Ammon's horn (tissue), 1 donor: Measurements from ENCODE around the gene P2RX4.
A peak's percentile ranks its signal among the peaks of the same experiment; 100 is the strongest.
"Not testable (repeated sequence)": the region's sequence is repeated elsewhere in the genome, so short reads cannot be mapped to it uniquely, and the experiment has no call there.

Experiments used
- DNase-seq: peaks from one replicate; pipeline ENCODE4 v3.0.0-alpha.2; 2016; ENCODE audit warnings: low spot score

Gene P2RX4

DNA sequence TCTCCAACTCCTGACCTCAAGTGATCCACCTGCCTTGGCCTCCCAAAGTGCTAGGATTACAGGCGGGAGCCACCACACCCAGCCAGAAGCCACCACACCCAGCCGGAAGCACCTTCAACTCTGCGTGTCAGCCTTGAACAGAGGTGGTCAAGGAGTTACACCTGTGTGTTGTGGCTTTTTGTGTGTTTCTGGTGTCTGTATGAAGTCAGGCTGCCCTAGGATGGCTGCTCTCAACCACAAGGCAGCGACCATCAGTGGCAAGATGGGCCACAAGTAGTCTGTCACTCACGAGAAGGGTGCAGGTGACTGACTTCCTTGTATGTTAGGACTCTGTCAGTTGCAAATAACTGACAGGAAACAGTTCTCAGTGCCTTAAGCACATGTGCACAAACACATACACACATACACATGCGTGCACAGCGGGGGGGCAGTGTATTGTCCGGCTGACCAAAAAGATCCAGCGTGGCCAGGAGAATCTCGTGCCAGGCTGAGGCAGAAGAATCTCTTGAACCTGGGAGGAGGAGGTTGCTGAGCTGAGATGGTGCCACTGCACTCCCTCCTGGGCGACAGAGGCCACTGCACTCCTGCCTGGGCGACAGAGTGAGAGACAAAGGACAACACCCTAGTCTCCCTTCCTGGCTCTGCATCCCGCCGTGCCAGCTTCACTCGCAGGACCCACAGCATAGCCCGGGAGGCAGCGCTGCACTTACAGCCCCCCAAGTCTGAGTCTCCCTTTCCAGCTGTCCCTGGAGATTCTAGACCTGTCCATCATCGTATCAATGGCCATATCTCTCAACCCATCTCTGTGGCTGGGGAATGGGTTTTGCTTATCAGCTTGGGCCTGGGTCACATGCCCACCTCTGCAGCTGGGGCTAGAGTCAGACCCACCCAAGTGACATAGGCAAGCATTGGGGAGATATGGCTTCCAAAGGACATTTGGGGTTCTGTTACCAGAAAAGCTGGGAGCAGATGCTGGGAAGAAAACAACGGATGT, 13.7 kb downstream of the P2RX4 start:
- no peak for DNase-seq

DNA sequence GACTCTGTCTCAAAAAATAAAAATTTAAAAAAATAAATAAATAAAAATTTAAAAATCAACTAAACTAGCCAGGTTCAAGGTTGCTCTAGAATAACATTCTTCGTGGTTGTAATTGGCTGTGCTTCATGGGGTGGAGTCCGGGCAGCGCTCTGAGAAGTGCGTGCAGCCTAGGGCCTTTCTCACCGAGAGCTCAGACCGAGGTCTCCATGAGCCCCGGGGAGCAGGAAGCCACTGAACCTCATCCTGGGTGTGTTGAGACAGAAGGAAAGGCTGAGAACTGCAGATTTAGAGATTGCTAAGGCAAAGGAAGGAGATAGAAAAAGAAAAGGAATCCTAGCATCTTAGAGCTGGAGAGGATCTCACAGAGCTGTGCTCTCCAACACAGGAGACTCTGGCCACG, 14.7 kb downstream of the P2RX4 start:
- no peak for DNase-seq

DNA sequence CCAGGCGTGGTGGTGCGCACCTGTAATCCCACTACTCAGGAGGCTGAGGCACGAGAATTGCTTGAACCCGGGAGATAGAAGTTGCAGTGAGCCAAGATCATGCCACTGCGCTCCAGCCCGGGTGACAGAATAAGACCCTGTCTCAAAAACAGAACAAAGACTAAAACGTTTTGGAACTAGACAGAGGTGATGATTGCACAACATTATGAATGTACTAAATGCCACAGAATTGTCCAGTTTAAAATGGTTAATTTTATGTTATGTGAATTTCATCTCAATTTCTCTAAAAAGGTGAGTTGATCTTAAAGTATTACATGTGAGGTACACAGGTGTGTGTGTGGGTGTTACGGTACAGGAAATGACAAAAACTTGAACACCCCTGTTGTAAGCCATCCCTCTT, 16.5 kb downstream of the P2RX4 start:
- DNase-seq, result no peak

DNA sequence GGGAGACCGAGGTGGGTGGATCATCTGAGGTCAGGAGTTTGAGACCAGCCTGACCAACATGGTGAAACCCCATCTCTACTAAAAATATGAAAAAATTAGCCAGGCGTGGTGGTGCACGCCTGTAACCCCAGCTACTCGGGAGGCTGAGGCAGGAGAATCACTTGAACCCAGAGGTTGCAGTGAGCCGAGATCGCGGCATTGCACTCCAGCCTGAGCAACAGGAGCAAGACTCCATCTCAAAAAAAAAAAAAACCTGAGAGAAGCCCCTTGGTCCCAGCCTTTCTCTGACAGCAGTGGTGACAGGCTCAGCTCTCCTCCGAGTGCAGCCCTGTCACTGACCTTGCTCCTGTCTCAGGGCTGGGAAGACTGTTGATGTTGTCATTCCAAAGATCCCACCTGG, 16.9 kb downstream of the P2RX4 start:
- not testable (repeated sequence) for DNase-seq

DNA sequence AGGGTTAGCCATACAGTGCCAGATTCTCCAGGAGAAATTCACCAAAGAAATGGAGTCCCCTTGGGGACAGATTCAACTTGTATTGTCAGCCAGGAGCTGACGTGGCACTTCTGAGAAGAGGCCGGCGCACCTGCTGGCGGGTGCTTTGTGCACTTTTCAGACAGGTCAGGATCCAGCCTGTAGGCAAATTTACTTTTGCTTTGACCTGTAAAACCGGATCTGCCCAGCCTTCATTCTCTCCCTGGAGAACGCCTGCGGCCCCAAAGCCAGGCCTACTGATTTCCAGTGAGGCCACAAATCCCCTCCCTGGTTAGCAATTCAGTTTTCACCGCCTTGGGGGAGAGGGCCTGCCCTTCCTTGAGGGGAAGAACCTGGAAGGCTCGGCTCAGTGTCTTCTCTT, 17.4 kb downstream of the P2RX4 start:
- no peak for DNase-seq

DNA sequence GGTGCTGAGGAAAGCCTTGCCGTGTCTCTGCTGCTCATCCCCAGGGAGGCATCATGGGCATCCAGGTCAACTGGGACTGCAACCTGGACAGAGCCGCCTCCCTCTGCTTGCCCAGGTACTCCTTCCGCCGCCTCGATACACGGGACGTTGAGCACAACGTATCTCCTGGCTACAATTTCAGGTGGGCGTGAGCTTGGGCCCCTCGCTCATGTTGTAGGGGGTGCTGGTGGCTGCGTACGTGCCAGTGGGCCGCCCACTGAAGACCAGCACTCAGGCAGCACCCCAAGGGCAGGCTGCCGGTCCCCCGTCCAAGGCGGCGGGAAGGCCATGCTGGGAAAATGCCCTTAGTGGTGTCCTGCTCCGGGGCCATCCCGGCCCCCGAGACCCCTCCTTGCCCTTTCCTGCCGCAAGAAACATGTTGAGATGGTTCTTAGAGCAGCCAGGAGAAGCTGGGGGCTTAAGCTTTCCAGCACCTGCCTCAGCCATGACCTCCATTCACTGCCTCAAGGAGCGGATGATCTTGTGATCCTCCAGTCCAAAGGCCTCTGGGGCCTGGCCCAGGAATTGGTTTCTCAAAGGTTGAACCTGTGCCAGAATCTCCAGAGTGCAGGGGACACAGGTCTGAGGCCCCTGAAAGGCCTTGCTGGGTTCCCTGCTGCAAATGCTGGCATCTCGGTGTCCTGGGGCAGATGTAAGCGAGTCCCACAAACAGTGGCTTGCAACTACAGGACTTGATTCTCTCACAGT, 19.2 kb downstream of the P2RX4 start:
- no peak for DNase-seq

DNA sequence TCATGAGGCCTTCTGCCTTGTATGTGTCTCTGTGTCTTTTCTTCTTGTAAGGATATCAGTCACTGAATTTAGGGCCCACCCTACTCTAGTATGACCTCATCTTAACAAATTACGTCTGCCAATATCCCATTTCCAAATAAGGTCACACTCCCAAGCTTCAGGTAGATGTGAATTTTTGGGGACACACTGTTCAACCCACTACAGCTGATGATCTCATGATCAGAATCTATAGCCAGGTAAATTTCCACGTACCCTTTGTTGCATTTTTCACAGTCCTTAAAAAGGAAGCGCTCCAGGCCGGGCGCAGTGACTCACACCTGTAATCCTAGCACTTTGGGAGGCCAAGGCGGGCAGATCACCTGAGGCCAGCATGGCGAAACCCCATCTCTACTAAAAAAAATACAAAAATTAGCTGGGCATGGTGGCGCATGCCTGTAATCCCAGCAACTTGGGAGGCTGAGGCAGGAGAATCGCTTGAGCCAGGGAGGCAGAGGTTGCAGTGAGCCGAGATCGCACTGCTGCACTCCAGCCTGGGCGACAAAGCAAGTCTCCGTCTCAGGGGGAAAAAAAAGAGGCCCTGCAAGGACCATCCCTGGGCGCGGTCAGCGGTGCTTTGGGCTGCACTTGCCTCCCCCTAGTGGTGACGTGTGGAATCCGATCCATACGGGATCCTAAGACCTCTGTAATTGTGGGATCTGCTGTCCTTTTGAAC, 20.1 kb downstream of the P2RX4 start:
- DNase-seq, result peak; percentile 80

DNA sequence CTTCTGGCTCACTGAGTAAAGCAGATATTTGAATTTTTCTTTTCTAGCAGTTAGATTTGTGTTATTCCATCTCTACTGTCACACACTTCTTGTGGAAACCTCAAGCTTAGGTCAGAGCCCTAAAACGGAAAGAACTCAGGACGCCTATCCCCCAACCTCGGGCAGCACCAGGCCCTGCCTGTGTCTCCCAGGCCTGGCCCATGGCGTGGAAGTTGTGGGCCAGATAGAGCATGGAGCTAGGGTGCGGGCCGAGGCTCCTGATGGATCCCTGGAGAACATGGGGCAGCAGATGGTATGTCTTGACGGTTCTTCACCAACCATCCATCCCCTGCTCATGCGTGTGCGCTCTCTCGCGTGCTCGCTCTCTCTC, 20.6 kb downstream of the P2RX4 start:
- DNase-seq, result no peak

DNA sequence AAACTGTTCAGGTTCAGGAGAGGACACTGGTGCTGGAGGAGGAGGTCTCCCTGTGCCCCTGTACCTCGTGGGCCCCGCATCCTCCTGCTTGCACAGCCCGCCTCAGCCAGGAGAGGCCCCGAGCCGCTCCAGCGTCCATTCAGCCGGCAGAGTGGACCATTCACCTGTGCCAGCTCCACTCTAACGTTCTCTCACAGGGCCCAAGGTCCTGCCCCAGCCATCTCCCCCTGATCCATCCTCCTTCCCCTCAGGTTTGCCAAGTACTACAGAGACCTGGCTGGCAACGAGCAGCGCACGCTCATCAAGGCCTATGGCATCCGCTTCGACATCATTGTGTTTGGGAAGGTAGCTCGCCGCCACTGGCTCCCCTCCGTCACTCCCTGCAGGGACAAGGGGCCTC, 22.2 kb downstream of the P2RX4 start:
- no peak for DNase-seq

DNA sequence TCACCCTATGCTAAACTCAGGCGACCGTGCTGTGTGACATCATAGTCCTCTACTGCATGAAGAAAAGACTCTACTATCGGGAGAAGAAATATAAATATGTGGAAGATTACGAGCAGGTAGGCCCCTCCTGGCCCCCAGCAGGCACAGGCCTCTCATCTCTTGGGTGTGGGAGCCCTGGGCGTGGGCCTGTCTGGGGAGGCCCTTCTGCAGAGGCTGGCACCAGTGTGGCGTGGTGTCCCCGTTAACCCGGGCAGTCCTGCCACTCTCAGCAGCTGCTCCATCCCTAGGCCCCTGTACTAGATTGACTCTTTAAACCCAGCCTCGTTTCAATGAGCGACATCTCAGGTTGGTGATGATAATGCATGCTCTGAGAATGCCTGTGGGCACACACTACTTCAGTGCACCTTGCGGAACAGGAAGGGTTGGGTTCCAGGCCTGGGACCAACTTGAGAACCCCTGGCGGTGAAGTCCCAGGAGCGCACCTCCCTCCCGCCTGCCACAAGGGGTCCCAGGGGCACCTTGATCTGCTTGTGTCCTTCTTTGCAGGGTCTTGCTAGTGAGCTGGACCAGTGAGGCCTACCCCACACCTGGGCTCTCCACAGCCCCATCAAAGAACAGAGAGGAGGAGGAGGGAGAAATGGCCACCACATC, 23.2 kb downstream of the P2RX4 start:
- no peak for DNase-seq

DNA sequence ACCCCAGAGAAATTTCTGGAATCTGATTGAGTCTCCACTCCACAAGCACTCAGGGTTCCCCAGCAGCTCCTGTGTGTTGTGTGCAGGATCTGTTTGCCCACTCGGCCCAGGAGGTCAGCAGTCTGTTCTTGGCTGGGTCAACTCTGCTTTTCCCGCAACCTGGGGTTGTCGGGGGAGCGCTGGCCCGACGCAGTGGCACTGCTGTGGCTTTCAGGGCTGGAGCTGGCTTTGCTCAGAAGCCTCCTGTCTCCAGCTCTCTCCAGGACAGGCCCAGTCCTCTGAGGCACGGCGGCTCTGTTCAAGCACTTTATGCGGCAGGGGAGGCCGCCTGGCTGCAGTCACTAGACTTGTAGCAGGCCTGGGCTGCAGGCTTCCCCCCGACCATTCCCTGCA, 23.7 kb downstream of the P2RX4 start:
- DNase-seq, result no peak

DNA sequence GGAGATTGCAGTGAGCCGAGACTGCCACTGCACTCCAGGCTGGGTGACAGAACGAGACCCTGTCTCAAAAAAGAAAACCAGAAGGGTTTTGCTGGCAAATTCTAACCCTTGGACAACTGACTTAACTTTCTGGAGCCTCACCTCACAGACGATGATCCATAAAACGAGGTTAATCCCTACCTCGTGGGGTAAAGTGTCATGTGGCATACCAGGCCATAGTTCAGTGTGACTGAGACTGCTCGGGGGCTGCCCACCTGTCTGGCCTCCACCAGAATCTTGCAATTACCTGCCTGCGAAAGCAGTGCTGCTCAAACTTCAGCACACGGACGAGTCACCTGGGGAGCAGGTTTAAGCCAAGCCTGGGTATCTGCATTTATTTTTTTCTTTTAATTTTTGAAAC, 26.8 kb downstream of the P2RX4 start:
- no peak for DNase-seq

DNA sequence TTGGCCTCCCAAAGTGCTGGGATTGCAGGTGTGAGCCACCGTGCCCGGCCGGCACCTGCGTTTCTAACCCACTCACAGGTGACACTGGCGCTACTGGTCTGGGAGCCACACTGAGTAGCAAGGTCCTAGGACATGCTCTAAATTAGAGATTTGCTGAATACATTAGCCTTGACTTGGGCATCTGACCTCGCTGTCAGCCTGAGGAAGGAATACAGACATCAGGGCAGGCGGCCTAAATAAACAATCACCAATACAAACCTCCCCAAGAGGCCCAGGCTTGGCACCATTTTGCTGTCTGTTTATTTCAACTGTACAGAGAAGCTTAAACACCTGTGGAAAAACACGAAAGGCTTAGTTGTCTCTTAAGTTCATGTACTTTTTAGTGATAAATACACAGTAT, 27.5 kb downstream of the P2RX4 start:
- no peak for DNase-seq

DNA sequence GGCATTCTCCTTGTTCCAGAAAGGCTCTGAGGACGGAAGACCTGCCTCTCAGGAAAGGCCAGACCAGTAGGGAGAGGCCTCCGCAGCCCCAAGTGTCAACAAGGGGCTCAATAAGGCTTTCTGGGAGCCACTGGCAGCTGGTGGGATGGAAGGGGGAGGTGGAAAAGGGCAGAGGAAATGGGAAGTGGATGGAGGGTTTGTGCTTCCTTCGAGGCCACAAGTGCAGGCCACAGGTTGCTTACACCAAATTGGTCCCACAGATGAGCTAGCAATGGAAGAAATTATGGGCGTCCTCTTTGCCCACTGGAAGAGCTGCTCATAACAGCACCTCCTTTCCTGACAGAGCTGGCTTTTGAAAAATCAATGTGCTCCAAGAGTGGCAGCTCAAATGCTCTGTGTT, 28.2 kb downstream of the P2RX4 start:
- DNase-seq, result no peak

DNA sequence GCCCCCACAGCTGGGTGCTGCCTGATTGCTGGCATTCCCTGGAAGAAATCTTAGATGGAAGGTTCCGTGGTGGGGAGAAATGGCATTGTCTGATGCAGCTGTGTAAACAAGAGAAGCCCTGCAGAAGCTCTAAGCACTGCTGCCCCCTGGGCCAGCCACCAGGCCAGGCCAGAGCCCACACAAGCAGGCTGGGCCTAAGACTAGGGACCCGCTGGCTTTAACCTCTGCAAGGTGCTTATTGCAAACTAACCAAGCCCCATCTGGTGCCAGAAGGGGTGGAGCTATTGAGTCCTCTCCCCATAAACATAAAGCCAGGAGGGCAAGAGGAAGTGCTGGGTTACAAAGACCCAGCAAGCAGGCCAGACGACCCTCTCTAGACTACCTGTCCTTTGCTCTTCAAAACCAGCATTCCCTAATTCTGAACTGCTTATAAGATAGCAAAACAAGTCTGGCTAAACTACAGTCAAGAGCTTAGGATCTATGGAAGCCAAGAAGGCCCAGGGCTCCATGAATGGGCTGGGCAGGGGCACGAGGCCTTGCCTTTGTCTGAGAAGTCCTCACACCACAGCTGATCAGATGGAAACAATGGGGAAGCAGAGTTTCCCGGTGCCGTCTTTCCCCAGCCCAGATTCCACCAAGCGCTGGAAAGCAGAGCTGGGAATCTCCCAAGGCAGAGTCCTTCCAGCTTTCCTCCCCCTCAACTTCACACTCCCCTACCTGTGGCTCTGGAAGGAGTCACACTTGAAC, 28.8 kb downstream of the P2RX4 start:
- DNase-seq, result no peak

DNA sequence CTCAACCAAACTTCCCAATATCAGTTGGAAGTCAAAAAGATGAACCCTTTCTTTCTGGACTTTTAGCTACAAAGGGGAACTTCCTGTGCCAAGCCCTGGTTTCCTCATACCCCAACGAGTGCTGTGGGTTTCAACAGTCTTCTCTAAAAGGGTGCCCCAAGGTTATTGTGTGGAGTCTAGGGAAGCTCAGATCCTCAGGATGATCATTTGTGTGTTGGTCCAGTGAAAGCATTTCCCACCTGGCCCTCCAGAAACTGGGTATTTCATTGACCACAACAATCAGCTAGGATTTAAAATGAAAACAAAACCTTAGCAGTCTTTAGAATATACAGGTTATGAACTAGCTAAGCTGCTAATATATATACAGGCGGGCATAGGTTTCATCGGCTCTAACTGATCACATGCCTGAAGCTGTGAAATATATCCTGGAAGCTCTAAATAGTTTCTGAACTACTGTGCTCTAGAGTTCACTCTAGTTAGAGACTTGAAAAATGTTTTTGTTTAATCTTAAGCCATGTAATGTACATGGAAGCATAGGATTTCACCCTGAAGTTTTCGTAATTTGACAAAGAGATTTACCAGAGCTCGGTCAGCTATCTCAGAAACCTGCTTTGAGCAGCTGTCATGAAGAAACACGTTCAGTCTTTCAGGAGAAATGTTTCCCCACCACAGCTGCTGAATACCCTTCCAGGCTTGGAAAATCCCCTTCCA, 29.6 kb downstream of the P2RX4 start:
- no peak for DNase-seq

DNA sequence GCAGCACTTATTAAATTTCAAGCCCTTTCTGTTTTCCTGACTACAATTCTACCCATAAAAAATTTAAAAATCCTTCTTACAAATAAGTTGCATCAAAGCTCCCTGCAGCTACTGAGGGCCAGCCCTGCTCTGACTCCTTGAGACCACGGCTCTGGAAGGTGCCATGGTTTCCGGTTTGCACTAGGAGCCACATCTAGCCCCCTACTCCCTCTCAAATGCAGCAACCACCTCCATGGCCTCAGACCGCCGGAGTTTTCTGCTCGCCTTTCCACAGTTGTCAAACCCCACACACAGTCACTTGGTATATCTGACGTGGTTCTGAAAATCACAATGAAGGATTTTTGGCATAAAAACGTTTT, 30.1 kb downstream of the P2RX4 start:
- no peak for DNase-seq

DNA sequence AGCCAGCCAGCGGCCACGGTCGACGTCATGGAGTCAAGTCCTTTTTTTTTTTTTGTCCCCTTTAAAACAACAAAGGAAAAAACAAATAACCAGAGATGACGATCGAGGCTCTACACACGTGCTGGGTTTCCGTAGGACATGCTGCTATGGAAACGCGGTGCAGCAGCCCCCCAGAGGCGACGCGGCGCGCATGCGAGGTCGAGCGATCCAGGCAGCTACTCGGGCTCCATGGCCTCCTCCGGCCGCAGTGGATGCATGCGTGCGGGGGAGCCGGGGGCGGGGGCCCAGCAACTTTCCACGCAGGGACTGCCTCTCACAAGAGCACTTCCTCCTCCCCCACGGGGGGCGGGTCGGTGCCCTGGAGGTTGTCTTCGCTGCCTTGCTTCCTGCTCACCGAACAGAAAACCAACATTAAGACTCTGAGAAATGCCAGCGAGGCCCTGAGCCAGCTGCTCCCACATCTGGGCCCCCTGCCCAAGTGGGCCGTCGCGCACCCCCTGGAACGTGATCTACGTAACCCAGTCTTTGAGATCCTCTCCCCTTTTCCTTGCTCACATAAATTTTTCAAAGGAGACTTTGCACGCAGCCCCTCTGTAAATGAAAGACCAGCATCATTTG, 30.7 kb downstream of the P2RX4 start:
- peak; percentile 32 for DNase-seq

DNA sequence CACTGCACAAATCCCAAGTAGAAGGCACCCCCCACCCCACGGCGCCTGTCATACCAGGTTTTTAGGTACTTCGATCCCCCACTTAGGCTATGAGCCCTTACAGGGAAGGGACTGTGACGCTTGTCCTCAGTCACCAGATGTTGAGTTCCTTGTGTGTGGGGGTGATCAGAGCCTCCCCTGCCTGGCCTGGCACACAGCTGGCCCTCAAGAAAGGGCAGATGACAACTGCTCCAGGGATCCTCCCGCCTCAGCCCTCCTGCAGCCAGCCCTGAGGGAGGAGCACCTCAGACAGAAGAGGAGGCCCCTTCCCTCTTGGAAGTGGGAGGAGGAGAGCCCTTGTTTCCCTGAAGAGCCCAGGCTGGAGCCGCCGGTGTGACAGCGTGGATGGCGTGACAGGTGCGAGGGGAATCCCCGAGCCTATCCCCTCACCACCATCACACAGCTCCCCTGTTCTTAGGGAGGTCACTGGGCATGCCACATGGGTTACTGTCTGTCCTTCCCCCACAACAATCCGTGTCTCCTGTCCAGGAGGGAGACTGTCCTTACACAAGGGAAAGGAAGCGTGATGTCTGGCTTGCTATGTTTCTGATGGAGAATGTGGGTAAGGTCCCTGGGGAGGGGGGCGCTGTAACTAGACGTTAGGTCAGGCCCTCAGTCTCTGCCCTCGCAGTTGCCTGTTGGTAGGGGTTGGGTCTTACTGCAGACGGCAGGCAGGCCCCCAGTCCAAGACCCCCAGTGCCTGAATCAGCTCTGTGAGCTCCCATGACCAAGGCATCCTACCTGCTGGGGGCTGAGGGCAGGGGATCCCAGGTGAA, 31.4 kb downstream of the P2RX4 start:
- no peak for DNase-seq

DNA sequence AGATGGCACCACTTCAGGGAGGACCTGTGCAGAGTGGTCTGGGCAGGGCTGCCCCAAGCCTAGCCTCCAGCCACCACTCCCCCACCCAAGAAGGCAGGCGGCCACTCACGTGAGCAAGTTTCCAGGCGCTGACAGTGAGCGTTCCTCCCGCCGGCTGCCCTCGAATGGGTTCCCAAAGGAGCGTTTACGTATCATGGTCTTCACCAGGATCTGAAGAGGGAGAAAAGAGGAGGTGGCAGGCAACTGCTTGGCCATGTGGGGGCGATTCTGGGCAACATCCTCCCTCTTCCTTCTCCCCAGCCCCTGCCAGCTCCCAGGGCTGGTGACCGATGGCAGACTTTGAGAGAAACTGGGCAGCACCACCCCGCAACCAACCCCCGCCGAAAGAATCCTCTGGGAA, 35.1 kb downstream of the P2RX4 start:
- no peak for DNase-seq
